GM20000 (cell line): ENCODE measurements around the gene LYPD5.

Experiments used
- DNase-seq: peaks from one replicate; pipeline ENCODE4 v3.0.0; 2012; ENCODE audit warnings: low spot score
- CTCF ChIP-seq: IDR thresholded peaks from 2 replicates; pipeline ENCODE4 v1.5.1; 2012; ENCODE audit warnings: mild to moderate bottlenecking, control low read depth; ENCODE audit errors: extremely low read depth, missing control alignments

LYPD5 gene

GRCh38 chr19:43781630-43782310 lies 20.5 kb downstream of the LYPD5 start:
- no peak for TF ChIP-seq CTCF
- no peak for DNase-seq

GRCh38 chr19:43780706-43781525 lies 21.3 kb downstream of the LYPD5 start, which contains the start of gene KCNN4:
Gene KCNN4, minus strand, starts transcription at chr19:43780973. Its CDS starts 112 bp downstream, at chr19:43780861.
- no peak for TF ChIP-seq CTCF
- DNase-seq: peak; percentile 88

GRCh38 chr19:43779820-43780219 lies 22.4 kb downstream of the LYPD5 start:
- peak; percentile 81 for DNase-seq
- TF ChIP-seq CTCF: peak; percentile 46

- DNase-seq: peak; percentile 25
Measured at GRCh38 chr19:43779147-43779819, 23.0 kb downstream of the LYPD5 start.

GRCh38 chr19:43778651-43779050 lies 23.6 kb downstream of the LYPD5 start:
- TF ChIP-seq CTCF: no peak
- DNase-seq: peak; percentile 32

More at GRCh38 chr19:43779147-43779819, 23.0 kb downstream of the LYPD5 start:
- TF ChIP-seq CTCF: no peak

- TF ChIP-seq CTCF: no peak
- DNase-seq: peak; percentile 62
Measured at GRCh38 chr19:43777163-43777695, 25.0 kb downstream of the LYPD5 start.
